Cardiac fibroblast (primary cell): ENCODE data around the gene SSU72.

Experiments
- DNase-seq, 2 donors: peaks; one replicate each; pipeline versions ENCODE4 v3.0.0 to v3.0.0-alpha.2; 2010; ENCODE audit warnings: low read depth in 2 of 2
- H3K4me3 ChIP-seq, 2 donors: replicated peaks in 1 of 2; 1 replicate in 1 of 2; 2 replicates in 1 of 2; pipeline ENCODE4 v1.5.1; 2011; ENCODE audit warnings: low read depth in 2 of 2, low read length in 2 of 2, mild to moderate bottlenecking in 2 of 2, moderate library complexity in 1 of 2
- CTCF ChIP-seq: IDR thresholded peaks from one replicate; pipeline ENCODE4 v1.5.1; 2011; ENCODE audit warnings: low read depth, mild to moderate bottlenecking, low read length, inconsistent platforms

The SSU72 gene

DNA sequence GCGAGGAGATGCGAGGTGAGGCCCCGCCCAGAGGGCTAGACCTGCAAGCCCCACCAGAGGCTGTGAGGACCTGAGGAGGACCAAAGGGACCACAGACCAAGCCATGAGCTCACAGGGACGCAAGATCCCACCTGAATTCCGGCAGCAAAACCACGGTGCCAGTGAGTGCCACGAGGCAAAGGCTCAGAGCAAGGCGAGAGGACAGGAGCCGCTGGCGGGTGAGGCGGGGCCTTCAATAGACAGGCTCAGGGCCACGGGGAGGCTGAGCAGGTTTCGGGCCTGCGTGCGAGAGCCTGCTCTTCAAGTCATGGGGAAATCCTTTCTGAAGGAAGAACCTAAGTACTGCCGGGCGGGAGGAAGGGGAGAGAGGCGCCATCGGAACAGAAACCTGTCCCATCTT lies 27.2 kb downstream of the SSU72 start:
- no peak for TF ChIP-seq CTCF
- no peak overlapping the region for H3K4me3 ChIP-seq
- no peak for DNase-seq

DNA sequence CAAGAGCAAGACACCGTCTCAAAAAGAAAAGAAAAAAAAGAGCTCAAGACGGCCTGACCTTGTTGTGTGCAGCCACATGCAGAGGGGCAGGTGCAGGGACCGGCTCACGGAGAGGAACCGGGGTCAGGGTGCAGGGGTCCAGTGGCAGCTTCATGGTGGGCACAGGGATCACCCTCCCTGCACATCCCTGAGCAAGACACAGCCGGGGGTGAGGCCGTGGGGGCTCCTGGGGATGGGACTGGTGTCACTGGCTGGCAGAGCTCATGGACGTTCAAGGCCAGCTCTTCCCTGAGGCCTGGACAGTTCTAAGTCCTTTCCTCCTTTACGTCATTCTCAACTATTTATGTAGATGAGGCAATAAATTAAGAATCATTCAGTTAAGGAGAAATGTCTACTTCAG lies 27.7 kb downstream of the SSU72 start:
- no peak for TF ChIP-seq CTCF

DNA sequence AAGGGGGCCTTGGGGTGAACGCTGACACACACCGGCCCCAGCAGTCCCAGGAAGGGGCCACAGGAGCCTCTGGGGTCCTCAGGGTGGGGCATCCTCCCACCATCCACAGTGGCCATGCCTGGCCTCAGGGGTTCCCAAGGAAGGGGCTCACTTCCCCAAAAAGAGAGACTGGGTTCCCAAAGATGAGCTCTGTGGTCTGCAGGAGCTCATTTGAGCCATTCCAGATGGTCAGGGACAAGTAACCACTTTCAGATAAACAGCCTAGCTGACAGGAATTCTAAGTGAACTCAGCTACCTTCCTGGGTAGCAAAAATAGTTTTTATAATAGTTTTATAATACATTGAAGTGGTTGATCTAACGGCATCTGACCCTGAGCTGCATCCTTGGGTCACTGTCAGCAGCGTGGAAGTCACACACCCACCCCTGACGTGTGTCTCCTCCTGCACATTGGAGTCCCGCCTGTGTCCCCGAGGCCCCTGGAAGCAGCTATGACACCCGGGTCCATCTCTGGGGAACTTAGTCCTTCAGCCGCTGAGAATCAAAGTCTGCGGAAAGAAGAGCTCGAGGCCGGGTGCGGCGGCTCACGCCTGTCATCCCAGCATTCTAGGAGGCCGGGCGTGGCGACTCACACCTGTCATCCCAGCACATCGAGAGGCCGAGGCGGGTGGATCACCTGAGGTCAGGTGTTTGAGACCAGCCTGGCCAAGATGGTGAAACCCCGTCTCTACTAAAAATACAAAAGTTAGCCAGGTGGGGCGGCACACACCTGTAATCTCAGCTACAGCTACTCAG lies 28.5 kb downstream of the SSU72 start:
- no peak for TF ChIP-seq CTCF
- no peak overlapping the region for H3K4me3 ChIP-seq
- no peak for DNase-seq

More for the DNA sequence above, 27.7 kb downstream of the SSU72 start:
- no peak for DNase-seq
- H3K4me3 ChIP-seq = no peak overlapping the region

DNA sequence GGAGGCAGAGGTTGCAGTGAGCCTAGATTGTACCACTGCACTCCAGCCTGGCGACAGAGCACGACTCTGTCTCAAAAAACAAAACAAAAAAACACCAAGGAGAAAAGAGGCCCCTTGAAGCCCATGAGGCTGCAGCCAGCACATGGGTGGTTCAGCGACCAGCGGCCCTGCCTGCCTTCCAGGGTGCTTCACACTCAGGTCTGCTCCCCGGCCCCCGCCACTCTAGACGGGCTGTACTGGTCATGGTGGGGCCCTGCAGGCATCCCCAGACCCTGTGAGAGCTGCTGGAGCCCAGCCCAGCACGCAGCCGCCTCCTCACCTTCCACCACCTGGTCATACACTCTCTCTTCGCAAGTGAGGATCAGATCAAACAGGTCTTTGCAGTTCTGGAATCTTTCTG lies 30.1 kb downstream of the SSU72 start:
- DNase-seq = no peak
- no peak overlapping the region for H3K4me3 ChIP-seq
- TF ChIP-seq CTCF = no peak

DNA sequence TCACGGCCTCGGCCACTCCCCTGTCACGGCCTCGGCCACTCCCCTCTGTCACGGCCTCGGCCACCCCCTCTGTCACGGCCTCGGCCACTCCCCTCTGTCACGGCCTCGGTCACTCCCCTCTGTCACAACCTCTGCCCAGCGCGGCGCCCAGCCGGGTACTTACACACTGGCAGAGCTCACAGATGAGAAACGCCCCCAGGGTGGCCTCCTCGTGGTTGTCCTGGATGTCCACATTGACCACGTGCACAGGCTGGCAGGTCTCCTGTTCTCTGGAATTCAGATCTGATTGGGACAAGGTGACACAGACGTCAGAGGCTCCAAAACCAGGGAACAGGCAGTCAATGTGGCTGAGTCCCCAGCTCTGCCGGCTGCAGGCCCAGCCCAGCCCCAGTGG lies 31.0 kb downstream of the SSU72 start:
- no peak overlapping the region for H3K4me3 ChIP-seq
- TF ChIP-seq CTCF = no peak
- no peak for DNase-seq

DNA sequence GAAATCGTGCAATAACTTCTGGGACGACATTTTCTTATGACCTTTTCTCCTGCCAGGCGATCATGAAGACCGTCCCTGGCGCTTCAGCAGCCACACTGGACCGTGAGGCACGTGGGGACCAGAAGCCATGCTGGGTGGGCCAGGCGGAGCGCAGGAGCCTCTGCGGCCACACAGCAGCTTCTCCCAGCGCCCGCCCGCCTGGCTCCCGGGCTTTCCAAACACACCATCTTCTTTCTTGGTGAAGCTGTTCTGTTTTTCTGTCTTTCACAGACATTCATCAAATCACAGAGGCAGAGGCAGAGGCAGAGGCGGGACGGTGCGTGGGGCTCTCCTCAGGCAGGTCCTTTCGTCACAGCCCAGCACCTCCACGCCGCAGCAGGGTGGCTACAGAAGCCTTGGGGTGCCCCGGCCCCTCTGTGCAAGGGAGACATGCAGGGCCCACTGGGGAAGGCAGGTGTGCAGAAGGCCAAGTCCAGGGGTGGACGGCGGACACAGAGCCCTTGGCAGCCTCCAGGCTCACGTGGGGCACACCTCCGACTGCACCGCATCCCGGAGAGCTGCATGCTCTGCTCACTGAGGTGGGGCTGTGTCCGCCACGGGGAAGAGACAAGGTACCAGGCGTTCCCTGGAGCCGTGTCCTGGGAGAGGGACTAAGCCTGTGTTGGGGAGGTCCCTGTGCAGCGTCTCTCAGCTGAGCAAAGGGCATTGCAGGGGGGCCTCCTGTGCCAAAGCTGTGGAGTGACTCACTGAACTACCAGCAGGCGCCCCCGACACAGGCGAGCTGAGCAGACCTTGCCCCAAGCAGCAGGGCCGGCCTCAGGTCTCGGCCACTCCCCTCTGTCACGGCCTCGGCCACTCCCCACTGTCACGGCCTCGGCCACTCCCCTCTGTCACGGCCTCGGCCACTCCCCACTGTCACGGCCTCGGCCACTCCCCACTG lies 31.6 kb downstream of the SSU72 start:
- no peak overlapping the region for H3K4me3 ChIP-seq
- no peak for TF ChIP-seq CTCF
- DNase-seq = no peak
